ENCODE results near the gene STOML1.

- TF ChIP-seq CTCF (conservative IDR thresholded peaks at IDR 0.05) (no peak), ZFX (IDR thresholded peaks at IDR 0.05) (no peak)
These were observed 47.5 kb upstream of the STOML1 start for GRCh38 chr15:74039656-74040010.

Measured in C4-2B (cell line).